ENCODE results near the gene ARRDC2.
"Not testable (repeated sequence)": the region's sequence is repeated elsewhere in the genome, so short reads cannot be mapped to it uniquely, and the experiment has no call there.

Gene ARRDC2

GRCh38 chr19:18029617-18030338, 21.8 kb downstream of the ARRDC2 start:
- no peak for TF ChIP-seq CTCF (conservative IDR thresholded peaks at IDR 0.05; ENCODE audit: control insufficient read depth, insufficient read depth, low read depth, low read length)
- peak; percentile 26 for DNase-seq (ENCODE audit: low read depth)
- no peak overlapping the region for H3K4me3 ChIP-seq (ENCODE audit: control insufficient read depth, low read depth, low read length)

GRCh38 chr19:18031401-18031800, 23.4 kb downstream of the ARRDC2 start:
- not testable (repeated sequence) for DNase-seq (ENCODE audit: low read depth); H3K4me3 ChIP-seq (ENCODE audit: control insufficient read depth, low read depth, low read length)

GRCh38 chr19:18032102-18032501, 24.1 kb downstream of the ARRDC2 start:
- DNase-seq (ENCODE audit: low read depth); H3K4me3 ChIP-seq (ENCODE audit: control insufficient read depth, low read depth, low read length): not testable (repeated sequence)

- TF ChIP-seq CTCF (conservative IDR thresholded peaks at IDR 0.05; ENCODE audit: control insufficient read depth, insufficient read depth, low read depth, low read length) = no peak
- no peak overlapping the region for H3K4me3 ChIP-seq (ENCODE audit: control insufficient read depth, low read depth, low read length)
- DNase-seq (ENCODE audit: low read depth) = no peak
These were observed 33.1 kb downstream of the ARRDC2 start for GRCh38 chr19:18041054-18041453.

GRCh38 chr19:18043676-18044075, 35.7 kb downstream of the ARRDC2 start:
- no peak for DNase-seq (ENCODE audit: low read depth)
- no peak overlapping the region for H3K4me3 ChIP-seq (ENCODE audit: control insufficient read depth, low read depth, low read length)
- no peak for TF ChIP-seq CTCF (conservative IDR thresholded peaks at IDR 0.05; ENCODE audit: control insufficient read depth, insufficient read depth, low read depth, low read length)

- H3K4me3 ChIP-seq (ENCODE audit: control insufficient read depth, low read depth, low read length) = peak overlapping the region; percentile 20
- DNase-seq (ENCODE audit: low read depth) = peak; percentile 62
- TF ChIP-seq CTCF (conservative IDR thresholded peaks at IDR 0.05; ENCODE audit: control insufficient read depth, insufficient read depth, low read depth, low read length) = no peak
These were observed 36.9 kb downstream of the ARRDC2 start for GRCh38 chr19:18044825-18045304.

- no peak for DNase-seq (ENCODE audit: low read depth)
- peak overlapping the region; percentile 20 for H3K4me3 ChIP-seq (ENCODE audit: control insufficient read depth, low read depth, low read length)
- TF ChIP-seq CTCF (conservative IDR thresholded peaks at IDR 0.05; ENCODE audit: control insufficient read depth, insufficient read depth, low read depth, low read length) = no peak
These were observed 37.5 kb downstream of the ARRDC2 start for GRCh38 chr19:18045307-18046050.
